A549 (cell line): ENCODE measurements around the gene ABLIM1. TPM values are rescaled to one million over a fixed set of nuclear protein-coding genes. Genes with fewer than 3 reads are reported as not detected.
A peak's percentile ranks its signal among the peaks of the same experiment; 100 is the strongest.

Experiments used
- ATAC-seq, 2 experiments: fragments of 200-7000 bp in 1 of 2; fragments of >200 bp in 1 of 2; cut with Nextera tagmentation in 1 of 2; cut with Tn5 transposase in 1 of 2; 3 replicates each; pipeline versions ENCODE4 v1.8.0 to v1.9.1; 2018 to 2020; ENCODE audit warnings: mild to moderate bottlenecking in 1 of 2, moderate library complexity in 1 of 2
- CTCF ChIA-PET: fragments of 300-600 bp; sonication (Branson Sonifier 250); formaldehyde crosslinking; extraction: SDS; loops from one replicate; lab custom pipeline; 2021; ENCODE audit warnings: antibody characterized with exemption, inconsistent platforms; lab: Yijun Ruan, JAX
- POLR2A ChIA-PET: fragments of 350-600 bp; formaldehyde crosslinking; extraction: SDS; loops from one replicate; lab custom pipeline; 2021; ENCODE audit warnings: antibody characterized with exemption, inconsistent platforms; lab: Yijun Ruan, JAX
- DNase-seq, 2 experiments: peaks; one replicate each; pipeline versions ENCODE4 v3.0.0 to v3.0.0-alpha.2; 2011 to 2016; ENCODE audit warnings: low read depth in 1 of 2, low spot score in 1 of 2
- FAIRE-seq: peaks from 2 replicates; lab custom pipeline; 2011; peaks lifted over from hg19 to GRCh38; lab: Jason Lieb, UNC
- H3K27ac ChIP-seq, 2 experiments: fragments of >200 bp; sonication (Bioruptor Twin); formaldehyde crosslinking; 3 replicates each; pipeline ENCODE4 v1.5.1; 2016 to 2017
- H3K4me1 ChIP-seq: fragments of >200 bp; sonication (Bioruptor Twin); formaldehyde crosslinking; 3 replicates; pipeline ENCODE4 v1.6.1; 2016
- H3K4me2 ChIP-seq: fragments of >200 bp; sonication (Bioruptor Twin); formaldehyde crosslinking; 3 replicates; pipeline ENCODE4 v1.6.1; 2016
- H3K4me3 ChIP-seq: fragments of >200 bp; sonication (Bioruptor Twin); formaldehyde crosslinking; 3 replicates; pipeline ENCODE4 v1.5.1; 2016
- H3K9me3 ChIP-seq: fragments of >200 bp; sonication (Bioruptor Twin); formaldehyde crosslinking; 3 replicates; pipeline ENCODE4 v1.6.1; 2016
- CBX2 ChIP-seq: fragments of 200-600 bp; sonication (generic); IDR thresholded peaks from 2 replicates; pipeline ENCODE4 v1.6.1; 2016; ENCODE audit warnings: low read depth, mild to moderate bottlenecking, borderline replicate concordance
- CBX8 ChIP-seq: fragments of 200-600 bp; sonication (generic); IDR thresholded peaks from 2 replicates; pipeline ENCODE4 v1.6.1; 2016
- CHD2 ChIP-seq: fragments of 150-350 bp; IDR thresholded peaks from 2 replicates; pipeline ENCODE4 v1.6.1; 2014; ENCODE audit warnings: low read length; ENCODE audit not compliant: partially characterized antibody
- EHF ChIP-seq: fragments of 250-450 bp; sonication (Bioruptor Pico); IDR thresholded peaks from 2 replicates; pipeline ENCODE4 v1.5.0; 2020; ENCODE audit warnings: mild to moderate bottlenecking
- EHMT2 ChIP-seq: fragments of 200-600 bp; sonication (generic); IDR thresholded peaks from 2 replicates; pipeline ENCODE4 v1.6.1; 2016; ENCODE audit warnings: antibody characterized with exemption, low read depth, mild to moderate bottlenecking, moderate library complexity
- EP300 ChIP-seq, 2 experiments: fragments of >200 bp; sonication (Bioruptor Twin); formaldehyde crosslinking; IDR thresholded peaks; 2 replicates in 1 of 2; 3 replicates in 1 of 2; pipeline ENCODE4 v1.6.1; 2016 to 2017
- FOSL2 ChIP-seq, 2 experiments: fragments of 450-650 bp in 1 of 2; fragments of >200 bp in 1 of 2; sonication (Bioruptor Twin) in 1 of 2; formaldehyde crosslinking; IDR thresholded peaks; 2 replicates each; pipeline versions ENCODE4 v1.5.0 to v1.6.1; 2016 to 2020; ENCODE audit warnings: mild to moderate bottlenecking in 1 of 2, moderate library complexity in 1 of 2
- HDAC2 ChIP-seq: fragments of 200-600 bp; sonication (generic); IDR thresholded peaks from 2 replicates; pipeline ENCODE4 v1.6.1; 2016
- HEYL ChIP-seq: fragments of 250-450 bp; sonication (Bioruptor Pico); IDR thresholded peaks from 2 replicates; pipeline ENCODE4 v1.8.0; 2021; ENCODE audit warnings: mild to moderate bottlenecking, moderate library complexity
- HOXA7 ChIP-seq: fragments of 250-450 bp; sonication (Bioruptor Pico); IDR thresholded peaks from 2 replicates; pipeline ENCODE4 v1.5.0; 2020; ENCODE audit warnings: mild to moderate bottlenecking, moderate library complexity
- MAX ChIP-seq: IDR thresholded peaks from 2 replicates; pipeline ENCODE4 v1.6.1; 2012
- PBX3 ChIP-seq: IDR thresholded peaks from 2 replicates; pipeline ENCODE4 v1.6.1; 2012
- PHF8 ChIP-seq: fragments of 200-600 bp; sonication (generic); IDR thresholded peaks from 2 replicates; pipeline ENCODE4 v1.6.1; 2016; ENCODE audit warnings: low read depth, mild to moderate bottlenecking, antibody characterized with exemption, moderate library complexity, borderline replicate concordance
- POLR2AphosphoS2 ChIP-seq: conservative IDR thresholded peaks from 2 replicates; pipeline ENCODE4 v1.6.1; 2012; ENCODE audit warnings: low read length, improper control_type of control experiment, inconsistent platforms
- RCOR1 ChIP-seq: fragments of 150-350 bp; IDR thresholded peaks from 2 replicates; pipeline ENCODE4 v1.6.1; 2014; ENCODE audit warnings: antibody characterized with exemption, low read length, low read depth
- REST ChIP-seq: fragments of 200-600 bp; sonication (generic); IDR thresholded peaks from 2 replicates; pipeline ENCODE4 v1.6.1; 2016; ENCODE audit warnings: antibody characterized with exemption, mild to moderate bottlenecking, moderate library complexity
- RNF2 ChIP-seq: fragments of 200-600 bp; sonication (generic); IDR thresholded peaks from 2 replicates; pipeline ENCODE4 v1.6.1; 2016; ENCODE audit warnings: low read depth, mild to moderate bottlenecking, antibody characterized with exemption, moderate library complexity, borderline replicate concordance
- TFCP2L1 ChIP-seq: fragments of 250-450 bp; sonication (Bioruptor Pico); IDR thresholded peaks from 2 replicates; pipeline ENCODE4 v1.5.0; 2021; ENCODE audit warnings: mild to moderate bottlenecking
- TP53 ChIP-seq: fragments of 250-450 bp; sonication (Bioruptor Pico); IDR thresholded peaks from 2 replicates; pipeline ENCODE4 v1.5.0; 2021; ENCODE audit warnings: mild to moderate bottlenecking, moderate library complexity
- ZSCAN20 ChIP-seq: fragments of 250-450 bp; sonication (Bioruptor Pico); IDR thresholded peaks from 2 replicates; pipeline ENCODE4 v1.8.0; 2022; ENCODE audit warnings: mild to moderate bottlenecking, moderate library complexity
- WGBS: methylation state at CpG from one replicate; pipeline ENCODE4 v1.1.6; 2017; ENCODE audit errors: missing lambda C conversion rate; 5-methylcytosine and 5-hydroxymethylcytosine counted together
- polyA plus RNA-seq, 4 experiments: library from polyadenylated mRNA; depleted of rRNA in 3 of 4; stranded (reverse); fragments of >200 nt; fragmentation: RNase III in 1 of 4; extraction: RNeasy Plus Mini Kit Qiagen cat#74134 plus additional on column Dnase treatment in 1 of 4; gene quantifications; 2 replicates in 3 of 4; 3 replicates in 1 of 4; pipeline ENCODE4 v1.2.3, GENCODE V29; 2011 to 2017
- TF ChIP-seq, protein P1 (sequence below): IDR thresholded peaks from 2 replicates; pipeline ENCODE4 v1.6.1; 2012; ENCODE audit warnings: low read depth, borderline replicate concordance

The ABLIM1 gene
- polyA plus RNA-seq, 2 of the 4 experiments (the other 2 are of a cell fraction), result 21.4 to 70.2 TPM

- ATAC-seq (no peak), DNase-seq (no peak), FAIRE-seq (no peak)
- ChIA-PET CTCF (interaction anchor here (2.0 kb wide), 1 partner anchor 107 kb away, joined by 5 read pairs; no protein-coding TSS in a partner anchor), POLR2A (no interaction called here)
- Histone ChIP-seq H3K4me1 (peaks cover 62% of the 10 kb centered on the region), H3K4me3 (no peak overlapping the region), H3K4me2 (peak overlapping the region; percentile 65), H3K9me3 (no peaks in the 10 kb centered on the region), H3K27ac (peak overlapping the region; percentile 51 to 69; a peak in 5 of 6 replicates)
- TF ChIP-seq CHD2 (no peak), CBX2 (no peak), PHF8 (no peak), HOXA7 (no peak), EHMT2 (no peak), POLR2AphosphoS2 (no peak), REST (no peak), FOSL2 (IDR thresholded peaks at IDR 0.05) (no peak), FOSL2 (CRISPR knock-in tag; IDR thresholded peaks at IDR 0.05) (no peak), HEYL (CRISPR knock-in tag) (no peak), EHF (CRISPR knock-in tag) (no peak), RNF2 (no peak), TP53 (no peak), PBX3 (no peak), RCOR1 (no peak), HDAC2 (no peak), EP300 (IDR thresholded peaks at IDR 0.05) (no peak), MAX (no peak), CBX8 (no peak), TFCP2L1 (CRISPR knock-in tag) (no peak)
- TF ChIP-seq, protein P1, sequence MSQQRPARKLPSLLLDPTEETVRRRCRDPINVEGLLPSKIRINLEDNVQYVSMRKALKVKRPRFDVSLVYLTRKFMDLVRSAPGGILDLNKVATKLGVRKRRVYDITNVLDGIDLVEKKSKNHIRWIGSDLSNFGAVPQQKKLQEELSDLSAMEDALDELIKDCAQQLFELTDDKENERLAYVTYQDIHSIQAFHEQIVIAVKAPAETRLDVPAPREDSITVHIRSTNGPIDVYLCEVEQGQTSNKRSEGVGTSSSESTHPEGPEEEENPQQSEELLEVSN, result no peak
- 89% methylated on average over 5 of the region's 5 CpGs for WGBS
Measured at GRCh38 chr10:114679552-114679951, 21.5 kb upstream of the ABLIM1 start.

DNA sequence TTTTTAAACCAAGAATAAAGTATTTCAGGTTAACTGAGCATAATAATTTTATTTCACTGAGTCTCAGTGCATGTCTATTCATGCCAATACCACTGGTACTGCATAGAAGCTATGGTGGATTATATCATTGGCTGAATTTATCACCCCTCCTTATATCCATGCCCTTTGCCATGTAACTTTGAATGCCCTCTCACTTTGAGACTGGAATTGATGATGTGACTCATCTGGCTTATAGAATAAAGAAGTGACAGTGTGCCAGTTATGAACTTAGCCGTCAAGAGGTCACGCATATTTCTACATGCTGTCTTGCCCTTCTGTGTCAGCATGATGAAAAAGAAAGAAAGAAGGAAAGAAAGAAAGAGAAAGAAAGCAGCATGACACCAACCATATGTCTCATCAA, 20.7 kb upstream of the ABLIM1 start:
- POLR2A ChIA-PET, result no interaction called here
- CTCF ChIA-PET, result no interaction called here
- peak; percentile 35 to 63; a peak in 5 of 6 replicates for ATAC-seq
- no peaks in the 10 kb centered on the region for H3K9me3 ChIP-seq
- peaks cover 59% of the 10 kb centered on the region for H3K4me1 ChIP-seq
- DNase-seq, result no peak
- no peak overlapping the region for H3K4me3 ChIP-seq
- peak overlapping the region; percentile 65 for H3K4me2 ChIP-seq
- H3K27ac ChIP-seq, result peak overlapping the region; percentile 51 to 69; a peak in 5 of 6 replicates
- peak; percentile 72 for FAIRE-seq
- TF ChIP-seq ZSCAN20 (no peak), FOSL2 (IDR thresholded peaks at IDR 0.05) (no peak), FOSL2 (CRISPR knock-in tag; IDR thresholded peaks at IDR 0.05) (peak; percentile 29; the same call in 1 of the 2 replicates)
- TF ChIP-seq, all 56 proteins: peak for 1
- WGBS, result 24% methylated on average over 2 of the region's 2 CpGs
